Hepatocyte (in vitro differentiated cells): ENCODE data around the gene SLC39A8.

Experiments used
- CTCF ChIP-seq: fragments of 200-600 bp; sonication (generic); IDR thresholded peaks from 2 replicates; pipeline ENCODE4 v1.5.1; 2016; ENCODE audit warnings: antibody characterized with exemption, mild to moderate bottlenecking; ENCODE audit not compliant: poor library complexity
- EZH2 ChIP-seq: fragments of 200-600 bp; sonication (generic); IDR thresholded peaks from 2 replicates; pipeline ENCODE4 v1.6.1; 2016; ENCODE audit warnings: antibody characterized with exemption, mild to moderate bottlenecking, borderline replicate concordance

- no peak for TF ChIP-seq CTCF
- TF ChIP-seq EZH2, result no peak
Observed at GRCh38 chr4:102387552-102388150, 42.4 kb upstream of the SLC39A8 start.
